ENCODE measurements around the gene PRDM8.

PRDM8 gene

DNA sequence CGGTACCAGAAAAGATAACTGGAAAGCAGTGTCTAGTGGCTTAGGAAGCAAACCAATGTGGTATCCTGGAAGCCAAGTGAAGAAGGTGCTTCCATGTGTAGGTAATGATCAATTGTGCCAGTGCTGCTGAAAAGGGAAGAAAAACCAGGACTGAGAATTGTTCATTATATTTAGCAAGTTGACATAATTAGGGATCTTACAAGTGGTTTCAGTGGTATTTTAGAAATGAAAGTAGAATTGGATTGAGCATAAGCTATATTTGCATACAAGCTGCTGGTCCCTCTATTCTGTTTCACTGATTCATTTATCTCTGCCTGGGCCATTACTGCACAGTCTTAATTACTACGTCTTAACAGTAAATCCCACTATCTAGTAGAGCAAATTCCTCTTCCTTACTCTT is 32.3 kb downstream of the PRDM8 start:
- Histone ChIP-seq H3K4me2 (ENCODE audit: low read length) (peak overlapping the region; percentile 39), H3K4me1 (ENCODE audit: low read length) (peaks cover 14% of the 10 kb centered on the region), H3K9ac (ENCODE audit: low read length) (no peak overlapping the region), H2AFZ (ENCODE audit: low read depth, low read length) (no peak overlapping the region), H3K79me2 (ENCODE audit: low read length) (no peaks in the 10 kb centered on the region), H3K27ac (ENCODE audit: low read length) (no peak overlapping the region), H4K20me1 (ENCODE audit: insufficient read depth, low read length) (no peaks in the 10 kb centered on the region), H3K9me3 (ENCODE audit: insufficient read depth, low read length) (no peaks in the 10 kb centered on the region), H3K36me3 (replicated peaks; ENCODE audit: low read depth, low read length) (no peaks in the 10 kb centered on the region), H3K27me3 (ENCODE audit: low read depth, low read length) (no peaks in the 10 kb centered on the region), H3K4me3 (ENCODE audit: low read length) (no peak overlapping the region)
- no peak for TF ChIP-seq EZH2phosphoT487 (IDR thresholded peaks at IDR 0.05; ENCODE audit: low read depth)
- TF ChIP-seq CTCF (IDR thresholded peaks at IDR 0.05; ENCODE audit: low read depth, low read length) = no peak

DNA sequence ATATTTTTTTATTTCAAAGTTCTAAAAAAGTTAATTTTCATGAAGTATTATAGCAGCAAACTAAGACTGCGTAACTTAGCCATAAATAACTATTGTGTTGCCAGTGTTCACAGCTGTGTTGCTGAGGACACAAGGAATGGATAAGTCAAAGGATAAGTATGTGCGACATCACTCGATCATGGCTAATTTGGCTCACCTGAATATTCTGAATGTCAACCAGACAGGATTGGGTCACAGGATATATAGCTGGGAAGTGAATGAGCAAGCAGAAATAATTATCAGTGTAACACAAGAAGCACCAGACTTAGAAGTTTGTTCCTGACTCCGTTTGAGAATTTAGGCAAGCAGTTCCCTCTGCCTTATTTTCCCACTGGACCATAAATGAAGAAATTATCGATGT is 33.9 kb downstream of the PRDM8 start:
- Histone ChIP-seq H3K9ac (ENCODE audit: low read length) (no peak overlapping the region), H3K4me3 (ENCODE audit: low read length) (no peak overlapping the region), H3K4me2 (ENCODE audit: low read length) (no peak overlapping the region), H4K20me1 (ENCODE audit: insufficient read depth, low read length) (no peaks in the 10 kb centered on the region), H2AFZ (ENCODE audit: low read depth, low read length) (no peak overlapping the region), H3K9me3 (ENCODE audit: insufficient read depth, low read length) (no peaks in the 10 kb centered on the region), H3K27me3 (ENCODE audit: low read depth, low read length) (no peaks in the 10 kb centered on the region), H3K27ac (ENCODE audit: low read length) (no peak overlapping the region), H3K36me3 (replicated peaks; ENCODE audit: low read depth, low read length) (no peaks in the 10 kb centered on the region), H3K79me2 (ENCODE audit: low read length) (no peaks in the 10 kb centered on the region), H3K4me1 (ENCODE audit: low read length) (peaks cover 14% of the 10 kb centered on the region)
- TF ChIP-seq EZH2phosphoT487 (IDR thresholded peaks at IDR 0.05; ENCODE audit: low read depth) (no peak), CTCF (IDR thresholded peaks at IDR 0.05; ENCODE audit: low read depth, low read length) (no peak)

GRCh38 chr4:80232707-80233370 is 35.5 kb downstream of the PRDM8 start:
- TF ChIP-seq CTCF (IDR thresholded peaks at IDR 0.05; ENCODE audit: low read depth, low read length) = no peak
- no peak for TF ChIP-seq EZH2phosphoT487 (IDR thresholded peaks at IDR 0.05; ENCODE audit: low read depth)
- no peak overlapping the region for H3K4me2 ChIP-seq (ENCODE audit: low read length)
- no peaks in the 10 kb centered on the region for H3K9me3 ChIP-seq (ENCODE audit: insufficient read depth, low read length)
- H3K79me2 ChIP-seq (ENCODE audit: low read length) = no peaks in the 10 kb centered on the region
- H3K36me3 ChIP-seq (replicated peaks; ENCODE audit: low read depth, low read length) = no peaks in the 10 kb centered on the region
- no peaks in the 10 kb centered on the region for H4K20me1 ChIP-seq (ENCODE audit: insufficient read depth, low read length)
- no peak overlapping the region for H2AFZ ChIP-seq (ENCODE audit: low read depth, low read length)
- H3K9ac ChIP-seq (ENCODE audit: low read length) = no peak overlapping the region
- no peak overlapping the region for H3K4me3 ChIP-seq (ENCODE audit: low read length)
- no peak overlapping the region for H3K27ac ChIP-seq (ENCODE audit: low read length)
- no peaks in the 10 kb centered on the region for H3K27me3 ChIP-seq (ENCODE audit: low read depth, low read length)
- H3K4me1 ChIP-seq (ENCODE audit: low read length) = peaks cover 14% of the 10 kb centered on the region

- TF ChIP-seq EZH2phosphoT487 (IDR thresholded peaks at IDR 0.05; ENCODE audit: low read depth) (no peak), CTCF (IDR thresholded peaks at IDR 0.05; ENCODE audit: low read depth, low read length) (no peak)
- Histone ChIP-seq H4K20me1 (ENCODE audit: insufficient read depth, low read length) (no peaks in the 10 kb centered on the region), H3K36me3 (replicated peaks; ENCODE audit: low read depth, low read length) (no peaks in the 10 kb centered on the region), H2AFZ (ENCODE audit: low read depth, low read length) (no peak overlapping the region), H3K9ac (ENCODE audit: low read length) (no peak overlapping the region), H3K9me3 (ENCODE audit: insufficient read depth, low read length) (no peaks in the 10 kb centered on the region), H3K27me3 (ENCODE audit: low read depth, low read length) (no peaks in the 10 kb centered on the region), H3K4me3 (ENCODE audit: low read length) (no peak overlapping the region), H3K4me1 (ENCODE audit: low read length) (peaks cover 14% of the 10 kb centered on the region), H3K27ac (ENCODE audit: low read length) (no peak overlapping the region), H3K79me2 (ENCODE audit: low read length) (no peaks in the 10 kb centered on the region), H3K4me2 (ENCODE audit: low read length) (no peak overlapping the region)
Measured at GRCh38 chr4:80233390-80233789, 36.1 kb downstream of the PRDM8 start.
